ENCODE measurements around the gene PCLO.

DNA sequence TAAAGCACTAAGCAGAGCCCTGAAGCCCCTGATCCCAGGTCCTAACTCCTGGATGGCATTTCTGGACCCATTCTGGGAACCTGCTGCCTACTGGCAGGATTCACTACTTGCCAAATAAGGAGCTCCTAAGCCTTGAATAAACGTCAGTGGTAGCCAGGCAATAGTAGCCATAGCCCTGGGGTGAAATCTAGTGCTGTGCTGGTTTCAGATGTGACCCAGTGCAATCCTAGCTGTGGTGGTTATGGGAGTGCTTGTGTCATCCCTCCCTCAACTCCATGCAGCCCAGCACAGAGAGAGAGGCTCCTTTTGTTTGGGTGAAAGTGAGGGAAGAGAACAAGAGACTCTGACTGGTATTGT is 43.7 kb downstream of the PCLO start:
- no peak for TF ChIP-seq CTCF (IDR thresholded peaks at IDR 0.05)
- no peak for TF ChIP-seq SMAD3 (CRISPR knock-in tag; IDR thresholded peaks at IDR 0.05; ENCODE audit: borderline replicate concordance)
- TF ChIP-seq CBFB (CRISPR knock-in tag; IDR thresholded peaks at IDR 0.05; ENCODE audit: low read depth): no peak
- TF ChIP-seq ATF1 (CRISPR knock-in tag; IDR thresholded peaks at IDR 0.05): no peak
- no peak for TF ChIP-seq ESRRA (CRISPR knock-in tag; IDR thresholded peaks at IDR 0.05; ENCODE audit: borderline replicate concordance)
- no peak for TF ChIP-seq NFE2L1 (CRISPR knock-in tag; IDR thresholded peaks at IDR 0.05)
- no peak for TF ChIP-seq FOXP1 (CRISPR knock-in tag; IDR thresholded peaks at IDR 0.05; ENCODE audit: borderline replicate concordance)
- no peak for TF ChIP-seq ZNF232 (CRISPR knock-in tag; IDR thresholded peaks at IDR 0.05)
- no peak for TF ChIP-seq NR3C1 (CRISPR knock-in tag; conservative IDR thresholded peaks at IDR 0.05; ENCODE audit: low read depth)

Data from WTC11 (cell line).